DOHH2 (cell line): Measurements from ENCODE around the gene NGEF.

Source experiments
- H3F3A ChIP-seq: fragments of 200-600 bp; sonication (generic), shearing (Covaris generic); 2 replicates; pipeline ENCODE4 v1.6.0; 2016; ENCODE audit warnings: antibody characterized with exemption, mild to moderate bottlenecking; ENCODE audit not compliant: control insufficient read depth, insufficient read depth
- H3K27ac ChIP-seq: fragments of 200-600 bp; sonication (generic); 2 replicates; pipeline ENCODE4 v1.5.1; 2014; ENCODE audit warnings: low read depth, mild to moderate bottlenecking, low read length, moderate library complexity
- H3K27me3 ChIP-seq: fragments of 200-600 bp; sonication (generic); 2 replicates; pipeline ENCODE4 v1.6.1; 2014; ENCODE audit warnings: mild to moderate bottlenecking, low read length, mixed read lengths; ENCODE audit not compliant: control insufficient read depth
- H3K36me3 ChIP-seq: fragments of 200-600 bp; sonication (generic); 2 replicates; pipeline ENCODE4 v1.6.1; 2014; ENCODE audit warnings: mild to moderate bottlenecking, low read length, moderate library complexity, mixed read lengths; ENCODE audit not compliant: control insufficient read depth
- H3K4me1 ChIP-seq: fragments of 200-600 bp; sonication (generic); 2 replicates; pipeline ENCODE4 v1.6.1; 2014; ENCODE audit warnings: mild to moderate bottlenecking, low read length, mixed read lengths; ENCODE audit not compliant: control insufficient read depth
- H3K4me2 ChIP-seq: fragments of 200-600 bp; sonication (generic); 2 replicates; pipeline ENCODE4 v1.6.0; 2014; ENCODE audit warnings: mild to moderate bottlenecking, low read length, moderate library complexity
- H3K4me3 ChIP-seq: fragments of 200-600 bp; sonication (generic); 2 replicates; pipeline ENCODE4 v1.5.1; 2014; ENCODE audit warnings: mild to moderate bottlenecking, low read length, mixed read lengths
- H3K79me2 ChIP-seq: fragments of 200-600 bp; sonication (generic); 2 replicates; pipeline ENCODE4 v1.6.1; 2014; ENCODE audit warnings: mild to moderate bottlenecking, low read length, mixed read lengths; ENCODE audit not compliant: control insufficient read depth
- H3K9me2 ChIP-seq: fragments of 200-600 bp; sonication (generic); replicated peaks from 2 replicates; pipeline ENCODE4 v1.6.1; 2014; ENCODE audit warnings: mild to moderate bottlenecking, low read length, mixed read lengths; ENCODE audit not compliant: control insufficient read depth
- H3K9me3 ChIP-seq: fragments of 200-600 bp; sonication (generic); 2 replicates; pipeline ENCODE4 v1.6.1; 2014; ENCODE audit warnings: antibody characterized with exemption, low read length, mixed read lengths; ENCODE audit not compliant: control insufficient read depth, insufficient read depth
- H4K20me1 ChIP-seq: fragments of 200-600 bp; sonication (generic); 2 replicates; pipeline ENCODE4 v1.6.0; 2014; ENCODE audit warnings: low read depth, mild to moderate bottlenecking, antibody characterized with exemption, low read length, moderate library complexity; ENCODE audit not compliant: control insufficient read depth, insufficient read depth
- CTCF ChIP-seq: fragments of 200-600 bp; sonication (generic); IDR thresholded peaks from one replicate; pipeline ENCODE4 v1.5.1; 2014; ENCODE audit warnings: antibody characterized with exemption, mild to moderate bottlenecking, low read depth, low read length; ENCODE audit not compliant: poor library complexity, severe bottlenecking
- EZH2phosphoT487 ChIP-seq: fragments of 200-600 bp; sonication (generic); IDR thresholded peaks from 2 replicates; pipeline ENCODE4 v1.6.1; 2017; ENCODE audit warnings: borderline replicate concordance, mild to moderate bottlenecking, antibody characterized with exemption, low read length, moderate library complexity, mixed read lengths

Gene NGEF

GRCh38 chr2:233049194-233049761 lies 36.2 kb upstream of the NGEF start:
- Histone ChIP-seq H3K4me2 (no peak overlapping the region), H3K4me3 (no peak overlapping the region), H3K79me2 (no peaks in the 10 kb centered on the region), H3K4me1 (peaks cover 6% of the 10 kb centered on the region; the same call in 1 of the 2 replicates), H4K20me1 (no peaks in the 10 kb centered on the region), H3K36me3 (no peaks in the 10 kb centered on the region), H3K27me3 (peaks cover 9% of the 10 kb centered on the region), H3F3A (no peaks in the 10 kb centered on the region), H3K9me3 (no peaks in the 10 kb centered on the region), H3K9me2 (no peaks in the 10 kb centered on the region), H3K27ac (no peak overlapping the region)
- TF ChIP-seq EZH2phosphoT487, result no peak
- TF ChIP-seq CTCF, result no peak

GRCh38 chr2:233048569-233049193 lies 35.6 kb upstream of the NGEF start:
- Histone ChIP-seq H3K4me3 (no peak overlapping the region), H3K4me1 (peaks cover under 1% of the 10 kb centered on the region; the same call in 1 of the 2 replicates), H3K79me2 (no peaks in the 10 kb centered on the region), H3K9me2 (no peaks in the 10 kb centered on the region), H3K27ac (no peak overlapping the region), H4K20me1 (no peaks in the 10 kb centered on the region), H3K36me3 (no peaks in the 10 kb centered on the region), H3F3A (no peaks in the 10 kb centered on the region), H3K4me2 (no peak overlapping the region), H3K9me3 (no peaks in the 10 kb centered on the region), H3K27me3 (peaks cover 7% of the 10 kb centered on the region; the same call in 1 of the 2 replicates)
- TF ChIP-seq CTCF (no peak), EZH2phosphoT487 (no peak)

GRCh38 chr2:233047667-233048066 lies 34.6 kb upstream of the NGEF start:
- Histone ChIP-seq H4K20me1 (no peaks in the 10 kb centered on the region), H3K4me3 (no peak overlapping the region), H3K79me2 (no peaks in the 10 kb centered on the region), H3F3A (no peaks in the 10 kb centered on the region), H3K36me3 (no peaks in the 10 kb centered on the region), H3K4me1 (no peaks in the 10 kb centered on the region), H3K27me3 (peaks cover 7% of the 10 kb centered on the region; the same call in 1 of the 2 replicates), H3K9me2 (no peaks in the 10 kb centered on the region), H3K4me2 (no peak overlapping the region), H3K9me3 (no peaks in the 10 kb centered on the region), H3K27ac (no peak overlapping the region)
- TF ChIP-seq CTCF (no peak), EZH2phosphoT487 (no peak)
